HG03135 (cell line): ENCODE results near the gene SMIM7.
A peak's percentile ranks its signal among the peaks of the same experiment; 100 is the strongest.
"Not testable (repeated sequence)": the region's sequence is repeated elsewhere in the genome, so short reads cannot be mapped to it uniquely, and the experiment has no call there.

Experiments used
- ATAC-seq: cut with Tn5 transposase; IDR thresholded peaks from one replicate; pipeline ENCODE4 v1.9.1; 2021; ENCODE audit warnings: mild to moderate bottlenecking, moderate library complexity; ENCODE audit not compliant: unreplicated experiment

SMIM7 gene

DNA sequence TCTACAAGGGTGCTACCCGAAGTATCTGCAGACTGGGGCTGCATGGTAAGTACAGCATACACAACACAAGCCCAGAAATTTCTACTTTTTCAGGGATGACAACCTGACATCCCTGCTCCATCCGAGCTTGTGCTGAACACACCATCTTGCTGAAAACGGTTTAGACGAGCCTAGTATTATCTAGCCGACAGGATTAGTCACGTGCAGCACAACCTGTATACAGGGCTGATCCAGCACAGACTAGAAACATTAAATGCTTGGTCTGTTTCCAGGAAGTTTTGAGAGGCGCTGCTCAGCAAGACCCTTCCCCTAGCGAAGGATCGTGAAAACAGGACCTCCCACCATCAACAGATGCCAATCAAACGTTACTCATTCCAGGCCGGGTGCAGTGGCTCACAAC is 4.2 kb downstream of the SMIM7 start:
- ATAC-seq, result no peak

DNA sequence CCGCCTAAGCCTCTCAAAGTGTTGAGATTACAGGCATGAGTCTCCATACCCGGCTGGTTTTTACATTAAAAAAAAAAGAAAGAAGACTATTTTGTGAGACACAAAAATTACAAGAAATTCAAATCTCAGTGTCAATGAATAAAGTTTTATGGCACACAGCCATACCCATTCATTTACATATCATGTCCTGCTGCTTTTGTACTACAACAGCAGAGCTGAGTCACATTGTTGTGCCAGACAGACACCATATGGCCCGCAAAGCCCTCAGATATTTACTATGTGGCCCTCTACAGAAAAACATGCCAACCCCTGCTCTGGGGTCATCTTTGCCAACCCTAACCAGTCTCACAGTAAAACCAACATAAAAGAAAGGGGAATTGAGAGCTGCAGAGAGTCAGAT is 5.3 kb downstream of the SMIM7 start:
- ATAC-seq, result no peak

DNA sequence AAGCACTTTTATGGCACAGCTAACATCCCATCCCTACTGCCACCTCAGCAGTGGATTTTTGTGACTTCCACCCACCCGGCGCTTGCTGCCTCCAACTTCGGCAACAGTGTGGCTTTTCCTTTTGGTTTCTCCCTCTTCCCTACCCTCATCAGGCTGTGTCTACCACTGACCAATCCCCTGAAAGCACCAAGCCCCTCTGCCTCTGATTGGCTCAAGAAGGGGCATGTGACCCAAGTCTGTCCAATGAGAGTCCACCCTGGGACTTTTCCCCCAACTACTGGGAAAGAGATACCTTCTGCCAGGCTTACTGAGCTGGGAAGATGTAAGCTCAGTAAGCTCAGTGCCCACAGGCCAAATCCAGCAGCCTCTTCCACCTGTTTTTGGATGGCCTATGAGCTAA is 5.8 kb downstream of the SMIM7 start:
- no peak for ATAC-seq

GRCh38 chr19:16652854-16653253 is 7.1 kb downstream of the SMIM7 start:
- no peak for ATAC-seq

DNA sequence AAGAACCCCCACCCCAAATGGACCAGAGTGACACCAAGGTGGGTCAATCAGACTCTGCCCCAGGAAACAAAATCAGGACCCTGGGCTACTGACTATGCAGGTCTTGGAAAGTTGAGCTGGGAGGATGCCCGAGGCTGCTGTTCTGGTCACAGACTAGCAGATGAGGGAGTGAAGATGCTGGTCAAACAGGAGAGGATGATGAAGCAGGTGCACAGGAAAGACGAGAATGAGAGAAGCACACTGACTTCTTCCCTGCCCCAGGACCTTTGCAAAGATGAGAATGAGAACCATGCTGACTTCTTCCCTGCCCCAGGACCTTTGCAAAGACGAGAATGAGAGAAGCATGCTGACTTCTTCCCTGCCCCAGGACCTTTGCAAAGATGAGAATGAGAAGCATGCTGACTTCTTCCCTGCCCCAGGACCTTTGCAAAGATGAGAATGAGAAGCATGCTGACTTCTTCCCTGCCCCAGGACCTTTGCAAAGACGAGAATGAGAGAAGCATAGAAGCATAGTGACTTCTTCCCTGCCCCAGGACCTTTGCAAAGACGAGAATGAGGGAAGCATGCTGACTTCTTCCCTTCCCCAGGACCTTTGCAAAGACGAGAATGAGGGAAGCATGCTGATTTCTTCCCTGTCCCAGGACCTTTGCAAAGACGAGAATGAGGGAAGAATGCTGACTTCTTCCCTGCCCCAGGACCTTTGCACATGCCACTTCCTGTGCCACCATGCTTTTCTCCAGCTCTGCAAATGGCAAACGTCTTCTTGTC is 8.3 kb downstream of the SMIM7 start:
- not testable (repeated sequence) for ATAC-seq

GRCh38 chr19:16650821-16651220 is 9.1 kb downstream of the SMIM7 start:
- ATAC-seq, result no peak

DNA sequence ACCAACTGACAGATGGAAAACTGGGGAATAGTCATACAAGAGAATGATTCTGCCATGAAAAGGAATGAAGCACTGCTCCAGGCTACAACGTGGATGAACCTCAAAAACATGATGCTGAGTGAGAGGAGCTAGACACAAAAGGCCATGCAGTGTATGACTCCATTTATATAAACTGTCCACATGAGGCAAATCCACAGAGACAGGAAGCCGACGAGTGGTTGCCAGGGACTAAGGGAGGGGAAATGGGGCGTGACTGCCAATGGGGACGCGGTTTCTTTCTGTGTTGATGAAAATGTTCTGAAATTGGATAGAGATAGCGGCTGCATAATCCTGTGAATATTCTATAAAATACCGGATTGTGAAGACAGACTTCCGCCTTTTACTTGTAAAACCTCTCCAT is 10.2 kb downstream of the SMIM7 start:
- ATAC-seq, result no peak

DNA sequence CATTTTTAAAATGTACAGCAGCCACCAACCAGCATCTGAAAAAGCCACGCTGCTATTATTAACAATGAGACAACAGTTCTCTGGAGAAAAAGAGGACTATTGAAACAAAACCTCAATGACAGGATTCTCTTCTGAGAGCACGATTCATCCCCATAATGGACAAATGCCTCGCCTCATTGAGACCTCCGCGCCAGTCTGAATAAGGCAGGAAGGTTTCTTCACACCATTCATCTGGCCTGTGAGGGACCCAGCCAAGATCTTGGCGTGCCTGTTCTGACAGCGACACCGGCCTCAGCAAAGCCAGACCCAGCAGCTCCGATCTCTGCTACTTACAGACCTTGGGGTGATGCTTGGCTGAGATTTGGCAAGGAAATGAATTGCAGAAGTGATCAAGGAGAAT is 14.8 kb downstream of the SMIM7 start:
- no peak for ATAC-seq

GRCh38 chr19:16641695-16642094 is 18.2 kb downstream of the SMIM7 start:
- no peak for ATAC-seq

DNA sequence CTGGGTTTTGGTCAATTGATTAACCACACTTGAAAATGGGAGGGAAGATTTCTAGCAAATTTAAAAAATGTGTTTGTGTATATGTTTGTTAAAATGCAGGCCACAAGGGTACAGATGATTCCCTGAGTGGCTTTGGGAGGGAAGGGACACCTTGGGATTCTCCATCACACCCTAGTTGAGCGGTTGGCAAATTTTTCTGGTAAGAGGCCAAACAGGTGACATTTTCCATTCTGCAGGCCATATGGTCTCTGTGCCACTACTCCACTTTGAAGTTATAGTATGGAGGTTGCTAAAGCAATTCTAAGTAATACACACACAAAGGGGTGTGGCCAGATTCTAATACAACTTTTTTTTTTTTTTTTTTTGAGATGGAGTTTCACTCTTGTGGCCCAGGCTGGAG is 19.0 kb downstream of the SMIM7 start:
- ATAC-seq, result no peak

- no peak for ATAC-seq
Observed at GRCh38 chr19:16638666-16639065, 21.3 kb downstream of the SMIM7 start.

DNA sequence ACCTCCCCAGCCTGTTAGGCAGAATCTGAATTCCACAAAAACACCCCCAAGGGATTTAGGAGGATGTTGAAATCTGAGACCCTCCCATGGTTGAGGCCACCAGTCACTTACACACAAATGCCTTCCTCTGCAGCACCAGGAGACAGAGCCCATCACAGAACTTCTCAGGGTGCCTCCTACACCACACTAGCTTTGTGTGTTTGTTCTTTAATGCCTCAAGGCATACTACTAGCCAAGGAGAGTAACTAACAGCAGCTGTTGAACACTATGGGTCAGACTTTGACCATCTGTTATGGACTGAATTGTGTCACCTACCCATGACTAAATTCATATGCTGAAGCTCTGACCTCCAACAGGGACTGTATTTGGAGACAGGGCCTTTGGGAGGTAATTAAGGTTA is 22.4 kb downstream of the SMIM7 start:
- no peak for ATAC-seq

GRCh38 chr19:16631465-16631864 is 28.5 kb downstream of the SMIM7 start:
- no peak for ATAC-seq

- ATAC-seq, result peak; percentile 10
Observed at GRCh38 chr19:16628984-16629691, 30.8 kb downstream of the SMIM7 start.

- ATAC-seq, result peak; percentile 83
Observed at GRCh38 chr19:16628183-16628983, 31.6 kb downstream of the SMIM7 start, which contains the start of gene MED26. MED26 (minus strand) TSS chr19:16628204; CDS start chr19:16627943, 261 bp downstream.

- ATAC-seq, result no peak
Observed at GRCh38 chr19:16627928-16628182, 32.1 kb downstream of the SMIM7 start.

DNA sequence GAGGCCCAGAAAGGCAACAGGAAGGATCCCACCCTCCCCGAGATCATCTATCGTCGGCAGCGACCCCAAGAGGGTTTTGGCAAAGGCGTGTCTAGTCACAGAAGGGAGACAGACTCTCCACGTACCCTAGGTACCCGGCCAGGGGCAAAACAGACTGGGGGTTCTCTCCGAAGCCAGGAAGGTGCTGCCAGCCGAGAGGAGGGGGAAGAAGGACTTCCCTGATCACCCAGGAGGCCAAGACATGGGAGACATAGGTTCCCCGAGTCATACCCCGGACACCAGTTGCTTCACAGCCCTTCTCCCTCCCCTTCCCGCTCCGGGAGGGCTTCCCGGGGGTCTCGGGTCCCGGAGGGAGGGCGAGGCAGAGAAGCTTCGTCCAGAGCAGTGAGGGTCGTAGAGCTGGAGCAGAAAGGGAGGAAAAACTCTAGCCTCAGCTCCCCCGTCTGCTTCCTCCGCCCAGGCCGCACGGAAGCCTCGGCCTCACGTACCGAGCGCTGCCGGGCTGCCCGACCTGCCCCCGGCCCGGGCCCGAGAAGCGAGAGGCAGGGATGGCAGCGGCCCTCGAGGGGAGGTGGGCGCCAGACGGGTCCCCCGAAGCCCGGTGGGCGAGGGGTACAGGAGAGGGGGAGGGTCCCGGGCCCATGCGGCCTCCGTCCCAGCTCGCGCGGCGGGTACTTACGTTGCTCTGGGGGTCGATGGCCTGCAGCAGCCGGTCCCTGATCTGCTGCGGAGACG is 32.6 kb downstream of the SMIM7 start:
- no peak for ATAC-seq

DNA sequence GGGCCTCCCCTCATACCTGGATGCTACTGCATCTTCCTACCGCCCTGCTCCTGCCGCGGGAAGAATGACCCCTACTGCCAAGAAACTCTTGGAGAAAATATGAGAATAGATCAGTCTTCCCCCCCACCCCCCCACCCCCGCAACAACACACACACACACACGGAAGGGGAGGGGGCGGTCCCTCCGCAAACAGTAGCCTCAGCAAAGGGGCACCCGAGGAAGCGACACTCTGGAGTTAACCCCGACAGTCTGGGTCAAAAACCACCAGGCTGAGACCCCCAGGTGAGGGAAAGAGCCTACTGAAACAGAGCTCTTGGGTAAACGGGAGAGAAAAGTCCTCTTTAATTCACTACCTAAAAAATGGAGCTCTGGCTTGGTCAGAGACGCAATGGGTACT is 33.1 kb downstream of the SMIM7 start:
- no peak for ATAC-seq

- no peak for ATAC-seq
Observed at GRCh38 chr19:16625163-16625958, 34.6 kb downstream of the SMIM7 start.

DNA sequence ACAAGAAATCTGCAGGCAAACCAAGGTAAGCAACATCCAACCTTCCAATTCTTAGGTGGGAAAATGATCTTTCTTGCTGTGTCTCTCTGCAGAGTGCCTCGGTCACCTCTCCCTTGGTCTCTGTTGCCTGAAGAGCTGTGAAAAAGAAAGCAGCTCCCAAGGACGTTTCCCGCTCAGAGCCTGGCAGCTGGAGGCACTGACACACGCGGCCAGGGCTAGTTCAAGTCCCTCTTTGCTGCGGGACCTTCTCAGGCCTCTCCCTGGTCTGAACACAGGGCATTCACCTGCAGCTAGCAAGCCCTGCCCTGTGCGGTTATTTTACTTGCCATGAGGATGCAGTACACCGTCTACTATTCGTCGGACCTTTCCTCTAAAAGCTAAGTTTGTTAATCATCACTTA is 35.7 kb downstream of the SMIM7 start:
- no peak for ATAC-seq
